Body of pancreas (tissue), 4 donors: ENCODE measurements around the gene AGAP6.
"Not testable (repeated sequence)": the region's sequence is repeated elsewhere in the genome, so short reads cannot be mapped to it uniquely, and the experiment has no call there.

Experiments used
- POLR2A ChIP-seq, 3 donors: fragments of 450-650 bp; IDR thresholded peaks; one replicate each; pipeline ENCODE4 v1.6.1; 2016; ENCODE audit warnings: antibody characterized with exemption in 3 of 3, mild to moderate bottlenecking in 2 of 3
- TF ChIP-seq, protein P1 (sequence below), 7 experiments: fragments of 450-650 bp in 4 of 7; fragments of 200-600 bp in 3 of 7; sonication (generic) in 3 of 7; IDR thresholded peaks; one replicate each; pipeline ENCODE4 v1.5.1; 2016 to 2019; ENCODE audit warnings: antibody characterized with exemption in 7 of 7

DNA sequence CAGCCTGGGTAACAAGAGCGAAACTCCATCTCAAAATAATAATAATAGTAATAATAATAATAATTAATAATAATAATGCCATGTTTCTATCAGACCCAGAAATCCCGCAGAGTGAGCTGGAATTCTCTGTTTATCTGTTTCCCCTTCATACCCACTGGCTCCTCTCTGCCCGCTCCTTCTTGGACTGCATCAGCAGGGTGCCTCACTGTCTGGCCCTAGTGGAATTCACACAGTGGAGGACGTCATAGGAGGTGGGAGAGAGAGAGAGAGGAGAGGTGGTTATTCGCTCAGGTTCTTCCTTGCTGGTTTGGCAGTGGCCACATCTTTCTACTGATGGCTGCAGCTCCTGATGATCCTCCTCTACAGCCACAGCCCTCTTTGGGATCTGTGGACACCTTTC, 28.7 kb downstream of the AGAP6 start:
- TF ChIP-seq POLR2A (IDR thresholded peaks at IDR 0.05), result not testable (repeated sequence)
- TF ChIP-seq, protein P1, sequence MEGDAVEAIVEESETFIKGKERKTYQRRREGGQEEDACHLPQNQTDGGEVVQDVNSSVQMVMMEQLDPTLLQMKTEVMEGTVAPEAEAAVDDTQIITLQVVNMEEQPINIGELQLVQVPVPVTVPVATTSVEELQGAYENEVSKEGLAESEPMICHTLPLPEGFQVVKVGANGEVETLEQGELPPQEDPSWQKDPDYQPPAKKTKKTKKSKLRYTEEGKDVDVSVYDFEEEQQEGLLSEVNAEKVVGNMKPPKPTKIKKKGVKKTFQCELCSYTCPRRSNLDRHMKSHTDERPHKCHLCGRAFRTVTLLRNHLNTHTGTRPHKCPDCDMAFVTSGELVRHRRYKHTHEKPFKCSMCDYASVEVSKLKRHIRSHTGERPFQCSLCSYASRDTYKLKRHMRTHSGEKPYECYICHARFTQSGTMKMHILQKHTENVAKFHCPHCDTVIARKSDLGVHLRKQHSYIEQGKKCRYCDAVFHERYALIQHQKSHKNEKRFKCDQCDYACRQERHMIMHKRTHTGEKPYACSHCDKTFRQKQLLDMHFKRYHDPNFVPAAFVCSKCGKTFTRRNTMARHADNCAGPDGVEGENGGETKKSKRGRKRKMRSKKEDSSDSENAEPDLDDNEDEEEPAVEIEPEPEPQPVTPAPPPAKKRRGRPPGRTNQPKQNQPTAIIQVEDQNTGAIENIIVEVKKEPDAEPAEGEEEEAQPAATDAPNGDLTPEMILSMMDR (IDR thresholded peaks at IDR 0.05), result not testable (repeated sequence)
